IPS-11a (cell line): ENCODE data around the gene OS9.
A peak's percentile ranks its signal among the peaks of the same experiment; 100 is the strongest.

Source experiments
- H3K4me3 ChIP-seq: one replicate; pipeline ENCODE4 v1.5.1; 2013; ENCODE audit warnings: low read depth, low read length, control low read depth

The OS9 gene

DNA sequence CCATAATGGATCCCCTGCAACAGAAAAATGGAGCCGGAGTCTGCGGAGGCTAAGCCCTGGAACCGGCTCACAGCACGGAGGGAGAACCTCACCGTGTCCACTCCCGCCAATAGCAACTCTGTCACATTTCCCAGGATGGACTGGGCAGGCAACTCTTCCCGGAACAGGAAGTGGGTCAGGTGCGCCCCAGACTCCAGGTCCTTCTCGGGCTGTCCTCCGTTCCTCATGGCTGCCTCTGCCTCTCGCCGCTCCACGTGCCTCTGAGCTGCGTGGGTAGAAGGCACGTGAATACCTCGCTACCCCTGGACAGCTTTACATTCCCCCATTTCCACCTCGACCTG is 70.7 kb downstream of the OS9 start:
- peak overlapping the region; percentile 42 for H3K4me3 ChIP-seq

DNA sequence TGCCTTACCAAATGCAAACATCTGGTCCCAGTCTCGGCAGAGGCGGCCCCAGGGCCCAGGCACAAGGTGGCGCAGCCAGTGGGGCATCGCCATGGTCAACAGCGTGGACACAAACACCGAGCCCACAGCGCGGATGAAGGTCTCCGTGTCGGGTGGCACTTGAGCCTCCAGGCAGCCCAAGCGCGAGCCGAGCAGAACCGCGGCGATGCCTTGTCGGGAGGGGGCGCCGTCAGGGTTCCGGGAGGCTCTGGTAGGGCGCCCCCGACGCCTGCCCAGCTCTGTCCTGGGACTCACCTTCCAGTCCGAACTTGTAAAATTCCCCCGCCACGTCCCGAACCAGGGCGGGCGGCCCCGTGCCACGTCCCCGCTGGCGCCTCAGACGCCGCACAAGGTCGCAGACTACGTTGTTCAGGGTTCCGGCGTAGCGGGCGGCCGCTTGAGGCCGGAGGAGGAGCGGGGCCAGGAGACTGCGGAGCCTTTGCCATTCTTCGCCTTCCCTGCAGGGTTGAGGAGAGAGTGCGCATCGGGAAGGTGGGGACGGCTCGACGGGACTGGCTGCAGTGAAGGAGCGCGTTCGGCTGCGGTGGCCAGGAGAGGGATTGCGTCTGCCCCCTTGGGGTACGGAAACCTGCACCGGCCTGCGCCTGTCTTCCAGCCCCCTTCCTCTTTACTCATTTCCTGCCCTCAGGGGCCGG is 71.2 kb downstream of the OS9 start:
- peak overlapping the region; percentile 42 for H3K4me3 ChIP-seq

DNA sequence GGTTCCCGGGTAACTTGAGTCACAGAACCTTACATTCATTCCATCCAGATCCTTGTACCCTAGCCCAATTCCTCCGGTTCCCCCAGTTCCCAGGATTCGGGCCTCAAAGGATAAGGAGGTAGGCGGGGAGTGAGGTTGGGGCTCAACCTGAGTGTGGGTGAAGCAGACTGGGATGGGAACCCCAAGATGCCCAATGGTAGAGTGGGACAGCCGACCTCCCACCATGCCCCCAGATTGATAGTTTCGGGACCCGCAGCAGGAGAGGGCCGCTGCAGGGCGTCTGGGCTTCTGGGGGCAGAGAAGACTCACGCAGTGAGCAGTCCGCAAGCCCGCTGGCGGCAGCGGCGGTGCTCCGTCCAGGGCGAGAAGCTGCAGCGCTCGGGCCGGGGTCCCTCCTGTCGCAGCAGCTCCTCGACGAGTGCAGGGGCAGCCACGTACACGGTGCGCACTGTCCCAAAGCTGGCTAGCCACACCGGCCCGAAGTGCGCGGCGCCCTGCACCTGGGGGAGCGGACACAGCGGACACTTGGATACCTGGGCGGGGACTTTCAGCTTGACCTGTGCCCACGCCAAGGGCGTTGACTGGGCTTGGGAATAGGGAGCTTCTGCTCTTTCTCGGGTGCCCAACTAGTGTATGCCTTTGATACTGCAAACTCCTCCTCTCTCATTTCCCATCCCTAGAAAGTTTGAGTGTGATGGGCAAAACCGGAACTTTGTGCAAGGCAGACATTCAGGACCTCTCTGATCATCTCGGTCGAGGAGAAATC is 71.9 kb downstream of the OS9 start:
- peak overlapping the region; percentile 42 for H3K4me3 ChIP-seq

DNA sequence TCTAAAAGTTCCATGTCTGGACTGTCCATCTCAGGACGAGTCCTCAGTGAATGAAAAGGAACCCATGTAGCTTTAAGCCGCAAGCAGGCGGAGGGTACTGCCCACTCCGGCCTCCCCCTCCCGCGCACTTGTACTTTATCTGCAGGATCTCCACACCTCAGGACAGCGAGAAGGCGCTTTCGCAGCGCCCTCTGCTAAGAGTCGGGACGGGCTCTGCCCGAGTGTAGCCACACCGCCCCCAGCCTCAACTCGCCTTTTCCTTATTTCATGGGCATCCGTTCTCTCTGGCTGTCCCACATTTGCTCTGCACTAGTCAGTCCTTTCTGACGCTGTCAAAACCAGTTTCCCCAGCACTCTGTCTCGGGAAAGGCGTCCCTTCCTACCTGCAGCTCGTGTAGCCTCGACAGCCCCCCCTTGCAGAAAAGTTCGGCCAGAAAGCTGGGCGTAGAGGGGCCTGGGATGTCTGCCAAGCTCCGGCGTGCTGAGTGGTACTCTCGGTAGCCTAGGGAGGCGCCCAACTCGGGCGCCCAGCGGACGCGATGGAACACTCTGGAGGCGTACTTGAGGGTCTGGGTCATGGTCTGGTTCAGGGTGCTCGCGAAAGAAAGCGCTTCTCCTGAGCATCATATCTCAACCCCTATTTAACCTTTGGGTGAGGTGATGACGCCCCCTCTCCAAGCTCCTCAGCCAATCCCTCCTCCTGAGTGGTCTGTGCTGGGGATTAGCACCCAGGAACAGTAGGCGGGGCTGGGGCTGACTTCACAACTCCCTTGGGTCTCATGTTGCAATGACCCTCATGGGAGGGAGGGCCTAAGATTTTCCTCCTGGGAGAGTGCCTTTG is 72.8 kb downstream of the OS9 start, which contains the start of gene CYP27B1:
Gene CYP27B1 (minus strand): TSS at position 615 of the 841 bp plus-strand sequence. CDS start 37 bp downstream, at position 578.
- no peak within 1 kb of the TSS for H3K4me3 ChIP-seq

DNA sequence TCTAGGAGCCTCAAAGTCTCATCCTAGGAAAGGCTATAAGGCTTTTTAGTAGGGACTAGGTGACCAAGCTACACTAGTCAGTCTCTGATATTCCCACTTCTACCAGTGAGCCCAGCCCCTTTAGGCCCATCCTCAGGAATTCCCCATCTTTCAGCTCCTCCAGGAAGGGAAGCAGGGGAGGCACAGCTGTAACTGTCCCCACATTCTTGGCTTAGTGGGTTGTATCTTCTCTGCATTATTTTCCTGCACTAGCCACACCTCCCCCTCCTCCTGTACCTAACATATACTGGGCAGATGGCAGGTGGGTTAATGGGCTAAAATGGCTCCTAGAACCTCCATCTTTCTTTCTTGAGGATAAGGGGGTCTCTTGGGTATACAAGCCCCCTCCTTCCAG is 73.4 kb downstream of the OS9 start:
- no peak overlapping the region for H3K4me3 ChIP-seq

DNA sequence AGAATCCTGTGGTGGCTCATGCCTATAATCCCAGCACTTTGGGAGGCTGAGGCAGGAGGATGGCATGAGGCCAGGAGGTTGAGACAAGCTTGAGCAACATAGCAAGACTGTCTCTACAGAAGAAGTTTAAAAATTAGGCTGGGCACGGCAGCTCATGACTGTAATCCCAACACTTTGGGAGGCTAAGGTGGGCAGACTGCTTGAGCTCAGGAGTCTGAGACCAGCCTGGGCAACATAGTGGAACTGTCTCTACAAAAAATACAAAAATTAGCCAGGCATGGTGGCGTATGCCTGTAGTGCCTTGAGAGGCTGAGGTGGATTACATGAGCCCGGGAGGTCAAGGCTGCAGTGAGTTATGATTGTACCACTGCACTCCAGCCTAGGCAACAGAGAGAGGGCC is 73.9 kb downstream of the OS9 start:
- no peak overlapping the region for H3K4me3 ChIP-seq

DNA sequence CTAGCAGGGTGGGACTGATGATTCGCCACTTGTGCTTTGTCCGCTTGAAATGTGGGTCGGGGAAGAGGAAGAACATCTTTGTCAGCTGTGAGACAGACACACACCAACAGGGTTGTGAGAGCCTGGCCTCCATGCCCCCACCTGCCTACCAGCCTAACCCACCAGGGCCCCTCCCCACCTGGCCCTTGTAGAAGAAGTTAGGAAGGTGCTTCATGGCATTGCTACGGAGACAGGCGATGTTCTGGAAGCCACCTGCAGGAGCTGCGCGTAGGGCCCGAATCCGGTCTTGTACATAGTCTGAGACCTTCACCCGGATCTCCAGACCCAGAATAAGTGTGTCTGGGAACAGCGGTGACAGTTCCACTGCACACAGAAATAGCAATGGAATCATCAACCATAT is 75.7 kb downstream of the OS9 start:
- no peak overlapping the region for H3K4me3 ChIP-seq

DNA sequence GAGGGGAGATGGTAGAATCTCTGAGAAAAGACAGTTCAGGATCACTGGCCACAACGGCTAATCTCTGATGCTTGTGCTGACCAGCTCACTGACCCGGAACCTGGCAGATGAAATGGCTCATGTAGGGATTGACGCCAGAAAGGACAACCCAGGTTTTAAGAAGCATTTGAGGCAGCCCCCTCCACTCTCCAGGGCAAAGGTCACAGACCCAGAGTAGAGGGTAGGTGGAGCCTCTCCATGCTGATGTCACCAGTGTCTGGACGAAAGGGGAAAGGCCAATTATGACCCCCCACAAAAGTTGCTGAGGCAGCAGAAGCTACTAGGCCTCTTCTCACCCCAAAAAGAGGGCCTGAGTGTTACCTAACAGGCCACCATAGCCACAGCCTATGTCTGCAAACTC is 76.8 kb downstream of the OS9 start:
- peak overlapping the region; percentile 100 for H3K4me3 ChIP-seq
